Neutrophil (primary cell): Measurements from ENCODE around the gene SCCPDH.

ENCODE experiments used
- H3K27ac ChIP-seq: fragments of 200-600 bp; sonication (generic); 2 replicates; pipeline ENCODE4 v1.5.1; 2016; ENCODE audit warnings: mild to moderate bottlenecking, moderate library complexity
- H3K27me3 ChIP-seq: fragments of 200-600 bp; sonication (generic); 2 replicates; pipeline ENCODE4 v1.6.0; 2016; ENCODE audit warnings: mild to moderate bottlenecking
- H3K36me3 ChIP-seq: fragments of 200-600 bp; sonication (generic); 2 replicates; pipeline ENCODE4 v1.5.1; 2017
- H3K4me1 ChIP-seq, 2 experiments: fragments of 200-600 bp in 1 of 2; sonication (generic) in 1 of 2; 1 replicate in 1 of 2; 2 replicates in 1 of 2; pipeline versions ENCODE4 v1.5.1 to v1.6.1; 2013 to 2016; ENCODE audit warnings: low read depth in 1 of 2, low read length in 1 of 2, mild to moderate bottlenecking in 1 of 2, moderate library complexity in 1 of 2; ENCODE audit not compliant: control insufficient read depth in 1 of 2, insufficient read depth in 1 of 2
- H3K4me3 ChIP-seq, 2 experiments: fragments of 200-600 bp in 1 of 2; sonication (generic) in 1 of 2; 1 replicate in 1 of 2; 2 replicates in 1 of 2; pipeline ENCODE4 v1.5.1; 2013 to 2016; ENCODE audit warnings: low read depth in 1 of 2, low read length in 1 of 2, mild to moderate bottlenecking in 1 of 2, moderate library complexity in 1 of 2
- H3K9me3 ChIP-seq: fragments of 200-600 bp; sonication (generic); 2 replicates; pipeline ENCODE4 v1.5.1; 2016
- TF ChIP-seq, protein P1 (sequence below): fragments of 200-600 bp; sonication (generic); IDR thresholded peaks from 2 replicates; pipeline ENCODE4 v1.5.1; 2016; ENCODE audit warnings: antibody characterized with exemption

The SCCPDH gene

DNA sequence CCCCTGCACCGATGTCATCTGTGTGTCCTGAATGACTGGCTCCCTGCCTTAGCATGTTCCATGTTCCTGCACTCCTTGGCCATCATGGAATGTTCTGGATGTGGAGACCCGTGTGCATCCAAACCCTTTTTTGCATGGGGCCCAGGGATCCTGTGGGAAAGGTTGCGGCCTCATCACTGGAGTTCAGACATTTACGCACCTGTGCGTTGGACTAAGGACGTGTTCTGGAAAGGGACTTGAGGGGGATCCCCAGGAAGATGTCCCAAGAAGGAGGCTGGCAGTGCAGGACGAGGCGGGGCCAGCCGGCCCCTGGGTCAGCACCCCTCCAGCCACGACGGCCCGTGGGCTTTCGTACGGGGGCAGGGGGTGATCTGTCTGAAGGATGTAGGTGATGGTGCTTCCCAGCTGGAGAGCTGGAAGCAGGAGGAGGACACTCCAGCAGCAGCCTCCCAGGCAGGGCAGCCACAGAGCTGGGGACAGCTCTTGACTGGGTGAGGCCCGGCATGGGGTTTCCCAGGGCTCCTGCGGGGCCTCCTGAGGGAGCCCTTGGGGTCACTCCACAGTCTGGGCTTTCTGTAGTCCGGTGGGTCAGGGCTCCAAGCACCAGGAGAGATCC lies 67.2 kb downstream of the SCCPDH start:
- peaks cover 14% of the 10 kb centered on the region for H3K27me3 ChIP-seq
- no peaks in the 10 kb centered on the region for H3K9me3 ChIP-seq
- no peak overlapping the region for H3K27ac ChIP-seq
- H3K36me3 ChIP-seq: no peaks in the 10 kb centered on the region
- TF ChIP-seq, protein P1, sequence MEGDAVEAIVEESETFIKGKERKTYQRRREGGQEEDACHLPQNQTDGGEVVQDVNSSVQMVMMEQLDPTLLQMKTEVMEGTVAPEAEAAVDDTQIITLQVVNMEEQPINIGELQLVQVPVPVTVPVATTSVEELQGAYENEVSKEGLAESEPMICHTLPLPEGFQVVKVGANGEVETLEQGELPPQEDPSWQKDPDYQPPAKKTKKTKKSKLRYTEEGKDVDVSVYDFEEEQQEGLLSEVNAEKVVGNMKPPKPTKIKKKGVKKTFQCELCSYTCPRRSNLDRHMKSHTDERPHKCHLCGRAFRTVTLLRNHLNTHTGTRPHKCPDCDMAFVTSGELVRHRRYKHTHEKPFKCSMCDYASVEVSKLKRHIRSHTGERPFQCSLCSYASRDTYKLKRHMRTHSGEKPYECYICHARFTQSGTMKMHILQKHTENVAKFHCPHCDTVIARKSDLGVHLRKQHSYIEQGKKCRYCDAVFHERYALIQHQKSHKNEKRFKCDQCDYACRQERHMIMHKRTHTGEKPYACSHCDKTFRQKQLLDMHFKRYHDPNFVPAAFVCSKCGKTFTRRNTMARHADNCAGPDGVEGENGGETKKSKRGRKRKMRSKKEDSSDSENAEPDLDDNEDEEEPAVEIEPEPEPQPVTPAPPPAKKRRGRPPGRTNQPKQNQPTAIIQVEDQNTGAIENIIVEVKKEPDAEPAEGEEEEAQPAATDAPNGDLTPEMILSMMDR: no peak
- H3K4me1 ChIP-seq: peaks cover 0 to 7% of the 10 kb centered on the region in 2 experiments
- H3K4me3 ChIP-seq: no peak overlapping the region

DNA sequence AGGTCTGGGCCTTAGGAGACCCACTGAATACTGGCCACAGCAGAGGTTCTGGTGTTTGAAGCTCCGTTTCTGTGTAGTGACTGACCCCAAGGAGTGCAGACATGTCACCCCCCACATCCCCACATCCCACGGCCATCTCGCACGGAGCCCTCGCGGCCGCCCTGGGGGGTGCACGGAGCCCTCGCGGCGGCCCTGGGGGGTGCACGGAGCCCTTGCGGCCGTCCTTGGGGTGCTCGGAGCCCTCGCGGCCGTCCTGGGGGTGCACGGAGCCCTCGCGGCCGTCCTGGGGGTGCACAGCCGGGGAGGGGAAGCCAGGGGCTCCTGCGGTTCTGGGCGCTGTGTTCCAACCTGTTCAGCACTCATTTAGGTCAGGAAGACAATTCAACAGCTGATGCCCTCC lies 68.4 kb downstream of the SCCPDH start:
- H3K9me3 ChIP-seq: no peaks in the 10 kb centered on the region
- peaks cover 0 to 7% of the 10 kb centered on the region in 2 experiments for H3K4me1 ChIP-seq
- H3K27me3 ChIP-seq: peaks cover 14% of the 10 kb centered on the region
- H3K36me3 ChIP-seq: no peaks in the 10 kb centered on the region
- H3K4me3 ChIP-seq: no peak overlapping the region
- TF ChIP-seq, protein P1: no peak
- H3K27ac ChIP-seq: no peak overlapping the region

DNA sequence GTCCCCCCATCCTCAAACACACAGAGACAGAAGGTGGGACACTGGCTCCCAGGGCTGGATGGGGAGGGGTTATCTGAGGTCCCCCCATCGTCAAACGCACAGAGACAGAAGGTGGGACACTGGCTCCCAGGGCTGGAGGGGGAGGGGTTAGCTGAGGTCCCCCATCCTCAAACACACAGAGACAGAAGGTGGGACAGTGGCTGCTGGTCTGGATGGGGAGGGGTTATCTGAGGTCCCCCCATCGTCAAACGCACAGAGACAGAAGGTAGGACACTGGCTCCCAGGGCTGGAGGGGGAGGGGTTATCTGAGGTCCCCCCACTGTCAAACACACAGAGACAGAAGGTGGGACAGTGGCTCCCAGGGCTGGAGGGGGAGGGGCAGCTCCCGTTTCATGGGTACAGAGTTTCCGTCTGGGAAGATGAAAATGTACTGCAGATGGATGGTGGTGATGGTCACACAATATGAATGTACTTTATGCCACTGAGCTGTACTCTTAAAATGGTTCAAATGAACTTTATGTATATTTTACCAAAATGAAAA lies 69.2 kb downstream of the SCCPDH start:
- peaks cover 0 to 7% of the 10 kb centered on the region in 2 experiments for H3K4me1 ChIP-seq
- H3K4me3 ChIP-seq: no peak overlapping the region
- no peak overlapping the region for H3K27ac ChIP-seq
- no peaks in the 10 kb centered on the region for H3K9me3 ChIP-seq
- TF ChIP-seq, protein P1: no peak
- peaks cover 10% of the 10 kb centered on the region for H3K27me3 ChIP-seq
- no peaks in the 10 kb centered on the region for H3K36me3 ChIP-seq

DNA sequence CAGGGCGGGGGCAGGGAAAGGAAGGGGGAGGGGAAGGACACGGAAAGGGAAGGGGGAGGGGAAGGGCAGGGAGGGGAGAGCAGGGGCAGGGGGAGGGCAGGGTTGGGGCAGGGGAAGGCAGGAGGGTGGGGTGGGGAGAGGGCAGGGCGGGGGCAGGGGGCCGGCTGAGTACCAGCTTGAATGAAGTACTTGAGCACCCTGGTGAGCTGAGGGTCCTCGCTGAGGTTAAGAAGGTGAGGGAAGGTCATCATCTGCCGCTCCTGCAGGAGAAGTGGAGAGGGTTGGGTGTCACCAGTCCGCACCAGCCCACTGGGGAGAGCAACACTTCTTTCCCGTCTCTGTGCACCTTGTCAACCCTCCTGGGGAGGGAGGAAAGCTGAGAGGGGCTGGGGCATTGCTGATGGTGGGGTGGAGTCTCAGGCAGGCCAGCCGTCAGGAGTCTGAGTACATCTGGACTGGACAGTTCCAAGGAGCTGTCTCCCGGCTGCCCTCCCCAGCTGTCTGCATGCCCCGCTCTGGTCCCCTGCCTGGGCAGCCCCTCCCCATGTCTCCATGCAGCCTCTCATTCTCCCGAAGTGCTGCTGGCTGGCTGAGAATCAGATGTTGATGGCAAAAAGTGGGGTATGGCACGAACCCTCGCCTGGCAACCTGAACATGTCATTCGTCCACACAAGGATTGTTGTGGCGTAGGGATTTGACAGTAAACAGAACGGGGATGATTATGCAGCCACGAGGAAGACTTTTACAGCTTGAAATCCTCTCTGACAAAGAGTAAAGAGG lies 70.0 kb downstream of the SCCPDH start:
- Histone ChIP-seq H3K27ac (no peak overlapping the region), H3K4me3 (no peak overlapping the region), H3K4me1 (peaks cover 0 to under 1% of the 10 kb centered on the region in 2 experiments), H3K9me3 (no peaks in the 10 kb centered on the region), H3K36me3 (no peaks in the 10 kb centered on the region), H3K27me3 (peaks cover 2% of the 10 kb centered on the region)
- TF ChIP-seq, protein P1: no peak

DNA sequence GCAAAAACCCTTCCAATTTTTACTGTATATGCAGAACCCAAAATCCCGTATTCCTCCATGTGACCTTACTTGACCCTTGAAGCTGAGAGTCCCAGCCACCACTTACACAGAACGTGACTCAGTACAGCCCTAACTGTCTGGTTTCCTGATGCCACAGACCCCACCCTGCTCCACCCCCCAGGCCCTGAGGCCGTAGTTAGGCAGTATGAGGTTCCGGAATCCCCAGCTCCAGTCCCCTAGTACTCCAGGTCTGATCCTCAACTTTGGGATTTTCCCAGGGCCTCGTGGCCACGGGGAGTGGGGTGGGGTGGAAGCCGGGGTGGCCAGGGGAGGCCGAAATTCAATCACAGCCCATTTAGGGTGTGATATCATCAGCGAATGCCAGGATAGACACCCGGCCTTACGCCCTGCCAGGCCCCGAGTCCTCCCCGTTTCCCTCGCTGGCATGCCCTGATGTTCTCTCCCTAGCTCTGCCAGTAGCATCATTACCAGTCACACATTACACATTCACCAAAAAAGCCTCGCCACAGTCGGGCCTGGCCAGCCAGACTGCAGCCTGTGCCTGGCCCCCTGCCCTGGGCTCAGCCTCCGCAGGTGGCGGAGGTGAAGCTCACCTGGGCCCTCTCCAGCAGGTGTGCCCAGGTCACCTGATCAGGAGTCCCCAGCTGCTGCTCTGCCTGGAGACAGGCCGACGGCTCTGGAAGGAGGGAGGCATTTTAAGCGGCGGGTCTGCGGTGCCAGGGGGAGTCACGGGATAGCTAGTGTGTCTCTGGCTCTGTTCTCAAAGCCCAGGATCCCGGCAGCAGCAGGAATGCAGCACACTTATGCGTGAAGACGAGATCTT lies 70.8 kb downstream of the SCCPDH start:
- Histone ChIP-seq H3K27me3 (no peaks in the 10 kb centered on the region), H3K4me1 (no peaks in the 10 kb centered on the region), H3K27ac (no peak overlapping the region), H3K36me3 (no peaks in the 10 kb centered on the region), H3K4me3 (no peak overlapping the region), H3K9me3 (no peaks in the 10 kb centered on the region)
- TF ChIP-seq, protein P1: no peak
